ENCODE data around the gene G6PC1.

Gene G6PC1

DNA sequence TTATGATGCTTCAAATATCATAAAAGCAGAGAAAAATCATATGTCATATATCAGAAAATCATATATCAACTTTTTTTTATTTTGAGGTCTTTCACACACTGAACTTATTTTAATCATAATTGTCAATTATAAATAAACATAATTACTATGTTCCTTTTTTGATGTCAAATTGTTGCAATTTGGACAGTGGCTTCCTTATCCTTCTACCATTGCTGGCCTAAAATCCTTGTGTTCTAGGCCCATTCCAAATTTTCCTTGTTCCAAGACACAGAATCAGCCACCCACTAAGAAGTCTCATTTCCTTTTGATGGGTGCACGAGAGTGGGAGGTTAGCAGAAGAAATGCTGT, 28.9 kb downstream of the G6PC1 start:
- in situ Hi-C loops (cut with HindIII; ENCODE audit: low sequenced_read_pairs), result no loop called here

DNA sequence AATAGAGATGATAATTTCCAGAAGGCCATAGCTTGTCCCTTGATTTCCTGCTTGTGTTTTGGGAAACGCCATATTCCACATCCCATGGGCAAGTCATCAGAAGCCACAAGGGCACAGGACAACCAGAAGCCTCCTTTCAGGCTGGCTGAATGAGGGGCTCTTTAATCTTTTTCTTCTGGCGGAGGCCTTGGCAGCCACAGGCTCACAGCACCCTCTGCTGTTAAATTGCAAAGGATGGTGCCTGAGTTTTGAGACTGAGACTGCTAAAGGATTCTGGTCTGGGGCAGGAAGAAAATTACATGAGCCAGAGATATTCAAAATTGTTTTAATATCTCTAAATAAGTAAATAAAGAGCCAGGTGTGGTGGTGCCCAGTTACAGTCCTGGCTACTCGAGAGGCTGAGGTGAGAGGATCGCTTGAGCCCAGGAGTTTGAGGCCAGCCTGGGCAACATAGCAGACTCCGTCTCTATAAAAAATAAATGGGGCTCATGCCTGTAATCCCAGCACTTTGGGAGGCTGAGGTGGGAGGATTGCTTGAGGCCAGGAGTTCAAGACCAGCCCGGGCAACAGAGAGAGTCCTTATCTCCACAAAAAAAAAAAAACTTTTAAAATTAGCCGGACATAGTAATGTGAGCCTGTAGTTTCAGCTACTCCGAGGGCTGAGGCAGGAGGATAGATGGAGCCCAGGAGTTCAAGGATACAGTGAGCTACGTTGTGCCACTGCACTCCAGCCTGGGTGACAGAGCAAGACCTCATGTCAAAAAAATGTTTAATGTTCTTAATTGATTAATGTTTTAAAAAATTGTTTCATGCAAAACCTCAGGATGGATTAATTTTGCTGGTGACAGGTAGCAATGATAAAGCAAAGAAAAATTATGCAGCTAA, 37.4 kb downstream of the G6PC1 start:
- in situ Hi-C loops (cut with HindIII; ENCODE audit: low sequenced_read_pairs), result no loop called here

DNA sequence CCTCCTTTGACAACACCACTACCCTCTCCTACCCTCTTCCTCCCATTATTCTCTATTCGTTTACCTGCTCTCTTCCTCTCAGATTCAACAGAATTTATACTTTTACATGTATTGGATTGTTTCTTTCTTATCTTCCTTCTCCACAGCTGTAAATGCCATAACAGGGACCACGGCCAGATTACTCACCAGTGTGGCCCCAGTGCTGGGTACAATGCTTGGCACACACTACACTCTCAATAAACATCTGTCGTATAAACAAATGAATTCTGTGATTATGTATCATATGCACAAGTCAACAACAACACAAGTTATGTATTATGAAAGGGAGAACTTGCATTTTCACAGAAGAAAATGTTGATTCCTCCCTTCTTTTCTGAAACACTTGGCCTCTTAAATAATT, 43.6 kb downstream of the G6PC1 start:
- in situ Hi-C loops (cut with HindIII; ENCODE audit: low sequenced_read_pairs), result no loop called here

GRCh38 chr17:42946812-42947211, 46.2 kb downstream of the G6PC1 start:
- in situ Hi-C loops (cut with HindIII; ENCODE audit: low sequenced_read_pairs), result no loop called here

DNA sequence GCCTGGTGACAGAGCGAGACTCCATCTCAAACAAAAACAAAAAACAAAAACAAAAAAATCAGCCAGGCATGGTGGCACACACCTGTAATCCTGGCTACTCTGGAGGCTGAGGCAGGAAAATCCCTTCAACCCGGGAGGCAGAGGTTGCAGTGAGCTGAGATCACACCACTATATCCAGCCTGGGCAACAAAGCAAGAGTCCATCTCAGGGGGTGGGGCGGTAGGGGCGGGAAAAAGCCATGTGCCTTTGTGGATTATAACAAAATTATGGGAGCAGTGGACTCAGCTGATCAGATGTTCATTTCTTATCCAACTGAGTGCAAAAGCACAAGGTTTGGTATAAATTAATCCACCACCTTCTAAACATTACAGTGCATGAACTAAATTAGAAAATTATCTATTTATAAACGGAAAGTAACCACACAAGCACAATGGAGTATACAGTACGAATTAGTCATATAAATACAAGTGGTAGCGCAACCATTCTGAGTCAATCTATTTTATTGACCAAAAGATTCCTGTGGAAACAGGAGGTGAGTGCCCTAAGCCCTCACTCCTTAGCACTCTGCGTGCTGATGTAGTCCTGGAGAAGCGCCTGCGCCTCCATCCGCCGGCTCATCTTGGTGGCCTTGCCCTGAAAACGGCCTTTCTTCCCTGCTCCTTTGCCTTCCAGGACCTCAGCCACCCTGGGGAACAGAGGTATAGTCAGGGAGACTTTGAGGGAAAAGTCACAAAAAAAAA, 49.6 kb downstream of the G6PC1 start:
- in situ Hi-C loops (cut with HindIII; ENCODE audit: low sequenced_read_pairs), result no loop called here
